Measurements from ENCODE around the gene IFNK. TPM values are rescaled to one million over a fixed set of nuclear protein-coding genes. Genes with fewer than 3 reads are reported as not detected.
A peak's percentile ranks its signal among the peaks of the same experiment; 100 is the strongest.

IFNK gene
- total and polyA plus RNA-seq, 5 donors from 2014 or later, result not detected

GRCh38 chr9:27534658-27535209 is 10.6 kb downstream of the IFNK start:
- ATAC-seq (ENCODE audit: low read depth in 2 of 2) (no peak), DNase-seq (no peak)
- no peaks in the 10 kb centered on the region for H3K27me3 ChIP-seq (ENCODE audit: control insufficient read depth, insufficient read depth, low read length)
- Mint-ChIP-seq H3K9me3 (no peaks in the 10 kb centered on the region), H3K27ac (no peak overlapping the region), H3K36me3 (peaks cover 30% of the 10 kb centered on the region), H3K4me3 (no peak overlapping the region), H3K27me3 (peaks cover 7% of the 10 kb centered on the region), H3K4me1 (peaks cover 0 to 3% (median under 1%) of the 10 kb centered on the region in 4 donors)
- H3K9me3 ChIP-seq (ENCODE audit: control insufficient read depth in 2 of 2, low read length in 2 of 2), result no peaks in the 10 kb centered on the region
- no peak overlapping the region for H3K4me3 ChIP-seq (ENCODE audit: low read depth, low read length)
- peaks cover 2% of the 10 kb centered on the region for H3K4me1 ChIP-seq (ENCODE audit: control insufficient read depth, insufficient read depth, low read length, poor library complexity, severe bottlenecking)
- no peak overlapping the region for H3K27ac ChIP-seq (ENCODE audit: insufficient read depth, low read length, poor library complexity, severe bottlenecking)
- H3K36me3 ChIP-seq (ENCODE audit: control insufficient read depth, insufficient read depth, low read length), result peaks cover 12% of the 10 kb centered on the region

GRCh38 chr9:27535701-27536118 is 11.6 kb downstream of the IFNK start:
- ATAC-seq (ENCODE audit: low read depth in 2 of 2) (no peak), DNase-seq (peak in 1 of 3 donors; percentile 7)
- Histone ChIP-seq H3K4me3 (ENCODE audit: low read depth, low read length) (no peak overlapping the region), H3K36me3 (ENCODE audit: control insufficient read depth, insufficient read depth, low read length) (peaks cover 12% of the 10 kb centered on the region), H3K4me1 (ENCODE audit: control insufficient read depth, insufficient read depth, low read length, poor library complexity, severe bottlenecking) (no peaks in the 10 kb centered on the region), H3K9me3 (ENCODE audit: control insufficient read depth in 2 of 2, low read length in 2 of 2) (no peaks in the 10 kb centered on the region), H3K27ac (ENCODE audit: insufficient read depth, low read length, poor library complexity, severe bottlenecking) (no peak overlapping the region), H3K27me3 (ENCODE audit: control insufficient read depth, insufficient read depth, low read length) (no peaks in the 10 kb centered on the region)
- H3K4me3 Mint-ChIP-seq, result no peak overlapping the region
- H3K9me3 Mint-ChIP-seq, result no peaks in the 10 kb centered on the region
- H3K36me3 Mint-ChIP-seq, result peaks cover 30% of the 10 kb centered on the region
- H3K4me1 Mint-ChIP-seq, result no peaks in the 10 kb centered on the region
- H3K27me3 Mint-ChIP-seq, result no peaks in the 10 kb centered on the region
- no peak overlapping the region for H3K27ac Mint-ChIP-seq

- Mint-ChIP-seq H3K4me3 (no peak overlapping the region), H3K27ac (no peak overlapping the region), H3K27me3 (no peaks in the 10 kb centered on the region), H3K4me1 (no peaks in the 10 kb centered on the region), H3K36me3 (peaks cover 32% of the 10 kb centered on the region), H3K9me3 (no peaks in the 10 kb centered on the region)
- H3K36me3 ChIP-seq (ENCODE audit: control insufficient read depth, insufficient read depth, low read length), result peaks cover 12% of the 10 kb centered on the region
- ATAC-seq (ENCODE audit: low read depth in 2 of 2), result no peak
- no peak overlapping the region for H3K4me3 ChIP-seq (ENCODE audit: low read depth, low read length)
- DNase-seq, result no peak
- no peaks in the 10 kb centered on the region for H3K9me3 ChIP-seq (ENCODE audit: control insufficient read depth in 2 of 2, low read length in 2 of 2)
- H3K27ac ChIP-seq (ENCODE audit: insufficient read depth, low read length, poor library complexity, severe bottlenecking), result no peak overlapping the region
- no peaks in the 10 kb centered on the region for H3K27me3 ChIP-seq (ENCODE audit: control insufficient read depth, insufficient read depth, low read length)
- no peaks in the 10 kb centered on the region for H3K4me1 ChIP-seq (ENCODE audit: control insufficient read depth, insufficient read depth, low read length, poor library complexity, severe bottlenecking)
These were observed 12.1 kb downstream of the IFNK start for GRCh38 chr9:27536168-27536567.

- ATAC-seq (ENCODE audit: low read depth in 2 of 2) (no peak), DNase-seq (no peak)
- peaks cover 39% of the 10 kb centered on the region for H3K36me3 Mint-ChIP-seq
- Histone ChIP-seq H3K27ac (ENCODE audit: insufficient read depth, low read length, poor library complexity, severe bottlenecking) (no peak overlapping the region), H3K4me3 (ENCODE audit: low read depth, low read length) (no peak overlapping the region), H3K36me3 (ENCODE audit: control insufficient read depth, insufficient read depth, low read length) (peaks cover 12% of the 10 kb centered on the region), H3K9me3 (ENCODE audit: control insufficient read depth in 2 of 2, low read length in 2 of 2) (no peaks in the 10 kb centered on the region), H3K27me3 (ENCODE audit: control insufficient read depth, insufficient read depth, low read length) (no peaks in the 10 kb centered on the region), H3K4me1 (ENCODE audit: control insufficient read depth, insufficient read depth, low read length, poor library complexity, severe bottlenecking) (no peaks in the 10 kb centered on the region)
- no peaks in the 10 kb centered on the region for H3K27me3 Mint-ChIP-seq
- H3K27ac Mint-ChIP-seq, result no peak overlapping the region
- no peaks in the 10 kb centered on the region for H3K9me3 Mint-ChIP-seq
- H3K4me1 Mint-ChIP-seq, result no peaks in the 10 kb centered on the region
- H3K4me3 Mint-ChIP-seq, result no peak overlapping the region
These were observed 12.9 kb downstream of the IFNK start for GRCh38 chr9:27537027-27537435.

- Mint-ChIP-seq H3K4me1 (no peaks in the 10 kb centered on the region), H3K4me3 (no peak overlapping the region), H3K9me3 (no peaks in the 10 kb centered on the region), H3K27ac (no peak overlapping the region), H3K27me3 (no peaks in the 10 kb centered on the region), H3K36me3 (peaks cover 44% of the 10 kb centered on the region)
- Histone ChIP-seq H3K36me3 (ENCODE audit: control insufficient read depth, insufficient read depth, low read length) (peaks cover 12% of the 10 kb centered on the region), H3K4me3 (ENCODE audit: low read depth, low read length) (no peak overlapping the region), H3K27ac (ENCODE audit: insufficient read depth, low read length, poor library complexity, severe bottlenecking) (no peak overlapping the region), H3K27me3 (ENCODE audit: control insufficient read depth, insufficient read depth, low read length) (no peaks in the 10 kb centered on the region), H3K4me1 (ENCODE audit: control insufficient read depth, insufficient read depth, low read length, poor library complexity, severe bottlenecking) (no peaks in the 10 kb centered on the region), H3K9me3 (ENCODE audit: control insufficient read depth in 2 of 2, low read length in 2 of 2) (no peaks in the 10 kb centered on the region)
- no peak for DNase-seq
- no peak for ATAC-seq (ENCODE audit: low read depth in 2 of 2)
These were observed 13.7 kb downstream of the IFNK start for GRCh38 chr9:27537756-27538155.

GRCh38 chr9:27538647-27539046 is 14.6 kb downstream of the IFNK start:
- H3K36me3 ChIP-seq (ENCODE audit: control insufficient read depth, insufficient read depth, low read length), result peaks cover 12% of the 10 kb centered on the region
- DNase-seq, result no peak
- Mint-ChIP-seq H3K4me3 (no peak overlapping the region), H3K27me3 (no peaks in the 10 kb centered on the region), H3K36me3 (peaks cover 44% of the 10 kb centered on the region), H3K4me1 (no peaks in the 10 kb centered on the region), H3K9me3 (no peaks in the 10 kb centered on the region), H3K27ac (no peak overlapping the region)
- H3K4me1 ChIP-seq (ENCODE audit: control insufficient read depth, insufficient read depth, low read length, poor library complexity, severe bottlenecking), result no peaks in the 10 kb centered on the region
- no peaks in the 10 kb centered on the region for H3K27me3 ChIP-seq (ENCODE audit: control insufficient read depth, insufficient read depth, low read length)
- no peak overlapping the region for H3K27ac ChIP-seq (ENCODE audit: insufficient read depth, low read length, poor library complexity, severe bottlenecking)
- H3K4me3 ChIP-seq (ENCODE audit: low read depth, low read length), result no peak overlapping the region
- ATAC-seq (ENCODE audit: low read depth in 2 of 2), result no peak
- no peaks in the 10 kb centered on the region for H3K9me3 ChIP-seq (ENCODE audit: control insufficient read depth in 2 of 2, low read length in 2 of 2)

- Mint-ChIP-seq H3K27me3 (no peaks in the 10 kb centered on the region), H3K36me3 (peaks cover 46% of the 10 kb centered on the region), H3K9me3 (no peaks in the 10 kb centered on the region), H3K27ac (no peak overlapping the region), H3K4me3 (no peak overlapping the region), H3K4me1 (no peaks in the 10 kb centered on the region)
- H3K9me3 ChIP-seq (ENCODE audit: control insufficient read depth in 2 of 2, low read length in 2 of 2), result no peaks in the 10 kb centered on the region
- H3K27me3 ChIP-seq (ENCODE audit: control insufficient read depth, insufficient read depth, low read length), result no peaks in the 10 kb centered on the region
- ATAC-seq (ENCODE audit: low read depth in 2 of 2) (no peak), DNase-seq (no peak)
- H3K4me3 ChIP-seq (ENCODE audit: low read depth, low read length), result no peak overlapping the region
- H3K36me3 ChIP-seq (ENCODE audit: control insufficient read depth, insufficient read depth, low read length), result peaks cover 12% of the 10 kb centered on the region
- no peak overlapping the region for H3K27ac ChIP-seq (ENCODE audit: insufficient read depth, low read length, poor library complexity, severe bottlenecking)
- no peaks in the 10 kb centered on the region for H3K4me1 ChIP-seq (ENCODE audit: control insufficient read depth, insufficient read depth, low read length, poor library complexity, severe bottlenecking)
These were observed 15.7 kb downstream of the IFNK start for GRCh38 chr9:27539479-27540441.

Data from CD4-positive, CD25-positive, alpha-beta regulatory T cell (primary cell).